Globus pallidus (tissue), 1 donor: Measurements from ENCODE around the gene NFE2L3.
"Not testable (repeated sequence)": the region's sequence is repeated elsewhere in the genome, so short reads cannot be mapped to it uniquely, and the experiment has no call there.

Experiments used
- DNase-seq: peaks from one replicate; pipeline ENCODE4 v3.0.0-alpha.2; 2015; ENCODE audit warnings: low spot score

The NFE2L3 gene

DNA sequence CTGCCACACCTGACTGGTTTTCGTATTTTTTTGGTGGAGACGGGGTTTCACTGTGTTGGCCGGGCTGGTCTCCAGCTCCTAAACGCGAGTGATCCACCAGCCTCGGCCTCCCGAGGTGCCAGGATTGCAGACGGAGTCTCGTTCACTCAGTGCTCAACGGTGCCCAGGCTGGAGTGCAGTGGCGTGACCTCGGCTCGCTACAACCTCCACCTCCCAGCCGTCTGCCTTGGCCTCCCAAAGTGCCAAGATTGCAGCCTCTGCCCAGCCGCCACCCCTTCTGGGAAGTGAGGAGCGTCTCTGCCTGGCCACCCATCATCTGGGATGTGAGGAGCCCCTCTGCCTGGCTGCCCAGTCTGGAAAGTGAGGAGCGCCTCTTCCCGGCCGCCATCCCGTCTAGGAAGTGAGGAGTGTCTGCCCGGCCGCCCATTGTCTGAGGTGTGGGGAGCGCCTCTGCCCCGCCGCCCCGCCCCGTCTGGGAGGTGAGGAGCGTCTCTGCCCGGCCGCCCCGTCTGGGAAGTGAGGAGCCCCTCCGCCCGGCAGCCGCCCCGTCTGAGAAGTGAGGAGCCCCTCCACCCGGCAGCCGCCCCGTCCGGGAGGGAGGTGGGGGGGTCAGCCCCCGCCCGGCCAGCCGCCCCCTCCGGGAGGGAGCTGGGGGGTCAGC lies 4.2 kb upstream of the NFE2L3 start:
- DNase-seq = not testable (repeated sequence)

DNA sequence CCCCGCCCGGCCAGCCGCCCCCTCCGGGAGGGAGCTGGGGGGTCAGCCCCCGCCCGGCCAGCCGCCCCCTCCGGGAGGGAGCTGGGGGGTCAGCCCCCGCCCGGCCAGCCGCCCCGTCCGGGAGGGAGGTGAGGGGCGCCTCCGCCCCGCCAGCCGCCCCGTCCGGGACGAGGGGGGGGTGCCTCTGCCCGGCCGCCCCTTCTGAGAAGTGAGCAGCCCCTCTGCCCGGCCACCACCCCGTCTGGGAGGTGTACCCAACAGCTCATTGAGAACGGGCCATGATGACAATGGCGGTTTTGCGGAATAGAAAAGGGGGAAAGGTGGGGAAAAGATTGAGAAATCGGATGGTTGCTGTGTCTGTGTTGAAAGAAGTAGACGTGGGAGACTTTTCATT lies 3.7 kb upstream of the NFE2L3 start:
- DNase-seq = not testable (repeated sequence)

DNA sequence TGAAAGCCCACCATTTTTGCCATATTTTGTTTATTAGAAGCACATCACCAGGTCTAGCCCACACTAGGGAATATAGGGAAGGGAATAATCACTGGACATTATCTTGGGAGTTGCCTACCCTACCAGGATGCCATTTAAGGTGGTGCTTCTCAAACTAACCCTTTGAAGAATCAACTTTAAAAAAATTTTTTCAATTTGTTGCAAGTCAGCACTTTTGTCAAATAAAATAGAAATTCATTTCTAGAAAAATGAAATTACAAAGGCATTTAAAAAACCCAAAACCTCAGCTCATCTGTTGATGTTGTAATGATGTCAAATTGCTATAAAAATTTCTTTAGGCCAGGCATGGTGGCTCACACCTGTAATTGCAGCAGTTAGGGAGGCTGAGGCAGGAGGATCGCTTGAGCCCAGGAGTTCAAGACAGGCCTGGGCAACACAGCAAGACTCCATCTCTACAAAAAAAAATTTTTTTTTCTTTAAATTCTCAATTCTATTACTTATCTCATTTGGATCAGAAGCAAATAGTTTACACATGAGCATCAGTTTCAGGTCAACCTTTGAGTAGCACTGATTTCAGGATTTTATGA lies 2.5 kb upstream of the NFE2L3 start:
- DNase-seq = no peak

DNA sequence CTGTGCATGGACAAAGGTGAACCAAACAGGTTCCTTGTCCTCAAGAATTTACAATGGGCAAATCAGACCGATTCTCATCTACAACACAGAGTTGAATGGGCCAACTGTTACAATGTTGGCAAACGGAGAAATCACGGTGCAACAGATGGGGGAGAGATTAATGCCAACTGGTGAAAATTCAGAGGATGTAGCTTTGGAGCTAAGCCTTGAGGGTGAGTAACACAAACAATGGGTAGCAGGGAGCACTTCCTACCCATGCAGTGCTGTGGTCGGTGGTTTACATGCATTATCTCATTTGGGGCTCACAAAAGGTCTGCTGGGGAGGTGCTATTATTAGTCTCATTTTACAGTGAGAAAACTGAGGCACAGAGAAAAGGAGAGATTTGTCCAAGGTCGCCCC lies 902 bp upstream of the NFE2L3 start:
- no peak for DNase-seq

DNA sequence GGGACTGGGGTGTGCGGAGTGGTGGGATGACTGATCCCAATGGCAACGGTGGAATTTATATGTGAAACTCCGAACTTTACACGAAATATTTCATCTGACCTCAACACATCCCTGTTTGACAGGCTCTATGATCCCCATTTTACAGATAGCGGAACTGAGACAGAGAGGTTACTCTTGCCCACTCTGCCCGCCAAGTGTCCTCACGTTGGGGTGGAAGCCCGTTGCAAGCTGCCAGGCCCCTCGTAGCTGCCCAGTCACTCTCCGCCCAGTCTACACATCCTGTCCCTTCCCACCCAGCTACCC lies 397 bp upstream of the NFE2L3 start:
- no peak for DNase-seq

DNA sequence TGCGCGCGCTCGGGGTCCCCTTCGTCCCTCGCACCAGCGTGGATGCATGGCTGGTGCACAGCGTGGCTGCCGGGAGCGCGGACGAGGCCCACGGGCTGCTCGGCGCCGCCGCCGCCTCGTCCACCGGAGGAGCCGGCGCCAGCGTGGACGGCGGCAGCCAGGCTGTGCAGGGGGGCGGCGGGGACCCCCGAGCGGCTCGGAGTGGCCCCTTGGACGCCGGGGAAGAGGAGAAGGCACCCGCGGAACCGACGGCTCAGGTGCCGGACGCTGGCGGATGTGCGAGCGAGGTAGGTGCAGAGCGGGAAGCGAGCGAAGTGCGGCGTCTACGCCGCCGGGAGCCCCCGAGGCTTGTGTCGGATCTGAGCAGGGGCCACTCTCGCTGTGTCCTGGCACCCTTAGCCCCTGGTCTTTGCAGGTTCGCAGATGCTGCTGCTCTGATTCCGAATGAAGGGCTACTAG lies 813 bp downstream of the NFE2L3 start:
- not testable (repeated sequence) for DNase-seq

DNA sequence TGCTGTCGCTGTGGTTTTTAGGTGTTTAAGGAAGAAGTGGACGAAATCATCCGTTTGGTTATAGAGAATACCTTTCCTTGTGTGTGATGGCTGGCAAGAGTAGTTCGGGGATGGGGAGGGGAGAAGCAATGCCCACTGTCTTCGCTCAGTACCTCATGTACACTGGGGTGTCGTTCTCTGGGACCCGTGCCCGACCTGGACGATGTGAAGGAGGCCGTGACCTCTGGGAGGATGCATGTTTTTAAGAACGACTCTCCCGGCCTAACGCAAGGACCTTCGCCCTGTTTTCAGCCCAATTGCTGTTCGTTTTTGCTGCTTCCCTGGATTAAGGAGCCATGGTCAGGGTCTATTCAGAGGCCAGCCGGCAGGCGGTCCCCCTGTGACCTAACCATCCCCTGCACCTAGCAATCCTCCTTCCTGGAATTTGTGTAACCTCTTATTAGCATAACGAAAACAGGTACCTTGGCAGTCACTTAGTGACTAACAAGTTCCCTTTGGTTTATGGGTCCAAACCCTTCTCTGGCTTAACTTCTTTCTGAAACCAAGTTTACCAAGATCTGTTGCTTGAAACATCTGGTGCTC lies 1.3 kb downstream of the NFE2L3 start:
- DNase-seq = no peak

DNA sequence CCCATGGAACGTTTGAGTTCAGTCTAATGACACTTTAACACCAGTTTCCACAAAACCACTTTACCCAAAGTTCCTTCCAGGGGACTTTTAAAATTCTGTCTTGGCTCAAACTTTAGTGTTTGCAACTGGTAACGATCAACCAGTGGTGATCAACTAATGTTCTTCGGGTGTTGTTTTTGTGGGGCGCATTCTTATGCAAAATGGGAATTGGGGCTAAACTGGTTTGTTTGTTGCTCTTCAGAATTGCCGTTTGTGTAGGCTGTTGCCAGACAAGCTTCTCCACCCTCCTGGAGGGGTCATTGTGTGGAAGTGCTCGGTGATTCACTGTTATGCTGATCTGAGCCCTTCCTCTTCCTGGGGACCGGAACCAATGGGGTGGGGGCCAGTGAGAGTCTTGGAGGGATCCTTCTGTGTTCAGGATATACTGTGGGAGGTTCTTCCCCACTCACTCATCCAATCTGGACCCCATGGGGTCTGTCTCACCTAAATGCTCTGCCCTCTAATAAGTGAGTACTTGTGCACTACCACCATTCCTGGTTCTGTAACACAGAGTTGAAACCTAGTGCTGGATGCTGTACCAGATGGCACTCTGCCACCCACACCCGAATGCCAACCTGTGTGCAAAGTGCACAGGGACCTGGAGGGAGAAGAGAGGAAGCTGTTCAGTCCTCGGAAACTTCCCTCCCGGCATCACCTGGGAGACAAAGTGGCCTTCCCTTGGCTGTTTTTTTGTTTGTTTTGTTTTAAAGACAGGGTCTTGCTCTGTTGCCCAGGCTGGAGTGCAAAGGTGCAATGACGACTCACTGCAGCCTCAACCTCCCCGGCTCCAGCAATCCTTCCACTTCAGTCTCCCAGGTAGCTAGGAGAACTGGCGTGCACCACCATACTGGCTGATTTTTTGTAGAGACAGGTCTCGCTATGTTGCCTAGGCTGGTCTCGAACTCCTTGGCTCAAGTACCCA lies 2.1 kb downstream of the NFE2L3 start:
- no peak for DNase-seq

DNA sequence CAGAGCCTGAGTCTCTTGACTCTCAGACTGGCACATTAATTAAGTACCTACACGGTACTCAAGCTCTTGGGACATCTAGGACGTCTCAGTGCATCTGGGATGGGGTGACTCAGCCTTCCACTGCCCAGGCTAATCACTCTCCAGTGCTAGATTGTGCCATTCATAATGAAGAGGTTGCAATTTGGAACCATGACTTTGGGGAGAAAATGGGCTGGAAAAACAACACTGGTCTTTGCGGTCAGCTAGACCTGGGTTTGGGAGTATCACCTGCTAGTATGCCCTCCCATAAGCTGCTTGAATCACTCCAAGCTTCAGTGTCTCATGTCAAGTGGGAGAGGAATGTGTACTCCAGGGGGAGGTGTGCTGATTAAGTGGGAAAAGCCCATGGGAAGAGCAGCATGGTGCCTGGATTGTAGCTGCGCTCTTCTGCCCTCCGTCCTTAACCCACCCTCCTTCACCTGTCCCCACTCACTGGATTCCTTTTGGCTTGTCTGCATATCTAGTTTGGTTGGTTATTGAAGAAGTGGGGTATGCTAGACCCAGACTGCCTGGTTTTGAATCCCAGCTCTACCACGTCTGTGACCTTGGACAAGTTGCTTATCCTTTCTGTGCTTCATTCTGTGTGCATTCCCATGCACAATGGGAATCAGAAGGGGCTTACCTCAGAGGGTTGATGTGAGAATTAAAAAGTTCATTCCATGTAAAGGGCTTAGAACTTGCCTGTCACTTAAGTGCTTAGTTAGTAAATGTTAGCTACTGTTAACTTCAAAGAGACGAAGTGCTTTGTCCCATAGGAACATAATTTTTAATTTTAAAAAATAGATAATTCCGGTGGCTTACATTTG lies 3.8 kb downstream of the NFE2L3 start:
- no peak for DNase-seq

DNA sequence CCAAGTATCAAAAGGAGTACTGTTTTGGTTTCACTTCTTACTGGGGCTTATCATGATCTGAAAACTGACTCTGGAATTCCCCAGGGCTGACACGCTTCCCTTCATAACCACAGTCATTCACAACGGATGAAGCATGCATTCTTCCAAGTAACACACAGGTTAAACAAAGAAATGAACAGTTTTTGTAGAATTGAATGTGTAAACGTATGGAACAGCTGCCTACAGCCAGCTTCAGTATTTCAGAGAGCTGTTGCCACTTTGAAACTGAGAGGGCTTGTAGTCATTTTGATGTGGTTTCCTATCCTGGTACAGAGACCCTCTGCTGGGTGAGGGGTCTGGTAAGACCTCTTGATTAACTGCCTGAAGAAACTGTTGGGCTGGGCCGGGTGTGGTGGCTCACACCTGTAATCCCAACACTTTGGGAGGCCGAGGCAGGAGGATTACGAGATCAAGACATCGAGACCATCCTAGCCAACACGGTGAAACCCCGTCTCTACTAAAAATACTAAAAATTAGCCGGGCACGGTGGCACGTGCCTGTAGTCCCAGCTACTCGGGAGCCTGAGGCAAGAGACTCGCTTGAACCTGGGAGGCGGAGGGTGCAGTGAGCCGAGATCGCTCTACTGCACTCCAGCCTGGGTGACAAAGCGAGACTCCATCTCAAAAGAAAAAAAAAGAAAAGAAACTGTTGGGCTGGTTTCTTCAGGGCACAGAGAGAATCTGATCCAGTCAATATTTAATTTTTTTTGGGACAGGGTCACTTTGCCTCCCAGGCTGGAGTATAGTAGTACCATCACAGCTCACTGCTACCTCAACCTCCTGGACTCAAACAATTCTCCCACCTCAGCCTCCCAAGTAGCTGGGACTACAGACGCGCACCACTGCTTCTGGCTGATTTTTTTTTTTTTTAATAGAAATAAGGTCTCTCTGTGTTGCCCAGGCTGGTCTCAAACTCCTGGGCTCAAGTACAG lies 4.7 kb downstream of the NFE2L3 start:
- DNase-seq = no peak

DNA sequence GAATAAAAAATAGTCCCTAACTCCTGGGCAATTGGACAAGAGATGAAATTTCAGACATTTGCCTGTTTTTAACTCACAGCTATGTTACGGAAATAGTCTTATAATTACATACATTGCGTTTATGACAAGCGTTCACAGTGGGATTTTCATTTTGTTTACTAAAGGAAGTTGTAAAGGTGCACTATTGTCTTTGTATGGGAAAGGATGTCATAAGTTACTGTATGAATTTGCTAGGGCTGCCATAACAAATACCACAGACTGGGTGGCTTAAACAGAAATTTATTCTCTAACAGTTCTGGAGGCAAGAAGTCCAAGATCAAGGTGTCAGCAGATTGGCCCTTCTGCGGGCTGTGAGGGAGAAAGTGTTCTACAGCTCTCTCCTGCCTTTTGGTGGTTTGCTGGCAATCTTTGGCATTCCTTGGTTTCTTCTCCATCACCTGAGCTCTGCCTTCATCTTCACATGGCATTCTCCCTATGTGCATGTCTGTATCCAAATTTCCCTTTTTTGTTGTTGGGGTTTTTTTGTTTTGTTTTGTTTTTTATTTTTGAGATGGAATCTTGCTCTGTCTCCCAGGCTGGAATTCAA lies 5.6 kb downstream of the NFE2L3 start:
- no peak for DNase-seq

DNA sequence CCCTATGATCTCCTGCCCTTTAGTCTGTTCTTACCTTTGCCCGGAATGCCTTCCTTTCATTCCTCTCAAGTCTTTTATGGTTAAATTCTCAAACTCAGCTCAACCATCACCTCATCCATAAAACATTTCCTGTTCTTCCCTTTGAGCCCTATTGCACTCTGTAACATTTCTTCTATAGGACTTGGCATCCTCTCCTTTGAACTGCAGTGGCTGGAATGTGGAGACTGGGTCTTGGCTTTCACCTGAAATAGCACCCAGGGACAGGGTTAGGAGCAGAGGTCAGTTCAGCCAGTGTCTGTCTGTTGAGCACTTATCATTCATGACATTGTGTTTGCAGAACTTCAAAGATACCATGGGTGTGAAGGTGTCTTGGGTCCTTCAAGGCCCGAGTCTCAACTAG lies 7.2 kb downstream of the NFE2L3 start:
- no peak for DNase-seq

DNA sequence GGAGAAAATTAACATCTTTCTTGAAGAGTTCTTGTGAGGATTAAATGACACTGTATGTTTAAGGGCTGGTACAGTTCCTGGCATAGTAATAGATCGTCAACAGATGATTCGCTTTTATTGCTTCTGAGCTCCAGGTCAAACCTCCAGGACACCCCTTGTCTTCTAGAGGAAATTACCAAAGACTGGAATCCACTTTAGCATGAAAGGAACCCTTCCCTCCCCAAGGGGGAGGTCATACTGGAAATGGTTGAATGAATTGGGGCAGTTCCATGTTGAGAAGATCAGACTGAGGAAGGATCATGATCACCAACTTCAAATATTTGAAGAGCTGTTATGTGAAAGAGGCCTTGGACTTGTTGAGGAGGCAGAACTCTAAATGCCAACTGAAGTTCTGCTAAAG lies 8.9 kb downstream of the NFE2L3 start:
- DNase-seq = no peak

DNA sequence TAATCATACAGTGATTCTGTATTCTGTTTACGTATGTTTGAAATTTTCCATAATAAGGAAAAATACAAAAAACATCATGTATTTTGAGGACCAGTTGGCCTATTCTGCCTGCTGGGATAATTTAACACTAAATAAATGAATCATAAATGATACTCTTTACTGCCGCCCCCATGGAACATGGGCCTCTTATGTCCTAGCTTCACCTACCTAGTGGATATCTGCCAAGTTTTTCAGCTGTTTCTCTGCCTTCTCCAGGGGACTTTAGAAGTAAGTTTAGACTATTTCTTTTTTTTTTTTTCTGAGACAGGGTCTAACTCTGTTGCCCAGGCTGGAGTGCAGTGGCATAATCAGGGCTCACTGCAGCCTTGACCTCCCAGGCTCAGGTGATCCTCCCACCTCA lies 10.4 kb downstream of the NFE2L3 start:
- no peak for DNase-seq

DNA sequence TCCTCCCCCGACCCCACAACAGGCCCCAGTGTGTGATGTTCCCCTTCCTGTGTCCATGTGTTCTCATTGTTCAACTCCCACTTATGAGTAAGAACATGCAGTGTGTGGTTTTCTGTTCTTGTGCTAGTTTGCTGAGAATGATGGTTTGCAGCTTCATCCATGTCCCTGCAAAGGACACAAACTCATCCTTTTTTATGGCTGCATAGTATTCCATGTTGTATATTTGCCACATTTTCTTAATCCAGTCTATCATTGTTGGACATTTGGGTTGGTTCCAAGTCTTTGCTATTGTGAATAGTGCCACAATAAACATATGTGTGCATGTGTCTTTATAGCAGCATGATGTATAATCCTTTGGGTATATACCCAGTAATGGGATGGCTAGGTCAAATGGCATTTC lies 11.8 kb downstream of the NFE2L3 start:
- DNase-seq = not testable (repeated sequence)

DNA sequence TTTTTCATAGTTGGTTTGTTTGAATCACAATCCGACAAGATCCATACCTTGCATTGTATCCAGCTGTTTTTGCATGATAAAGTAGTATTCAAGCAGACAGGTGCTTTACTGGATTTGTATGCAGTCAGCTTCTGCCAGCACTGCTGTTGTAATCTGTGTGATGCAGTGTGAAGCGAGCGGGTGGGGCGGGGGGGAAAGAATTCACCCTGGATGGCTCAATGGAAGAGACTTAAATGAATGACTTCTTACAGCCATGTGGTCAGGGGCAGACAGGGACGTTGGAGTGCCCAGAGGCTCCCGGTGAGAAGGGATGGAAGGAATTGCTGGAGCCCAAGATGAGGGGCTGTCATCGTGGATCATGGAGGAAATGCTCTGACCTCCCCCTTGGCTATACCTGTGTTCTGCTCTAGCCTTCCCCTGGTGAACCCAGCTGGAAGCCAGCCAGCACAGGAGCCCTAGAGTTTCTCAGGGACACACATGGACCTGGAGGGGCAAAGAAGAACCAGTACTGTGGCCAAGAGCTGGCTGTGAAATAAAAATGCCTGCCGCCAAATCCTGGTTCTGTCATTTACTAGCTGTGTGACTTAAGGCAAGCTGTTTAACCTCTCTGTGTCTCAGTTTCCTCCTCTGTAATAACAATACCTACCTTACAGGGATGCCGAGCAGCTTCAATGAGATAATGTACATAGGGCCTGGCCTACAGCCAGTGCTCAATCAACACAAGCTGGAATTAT lies 14.1 kb downstream of the NFE2L3 start:
- DNase-seq = no peak

DNA sequence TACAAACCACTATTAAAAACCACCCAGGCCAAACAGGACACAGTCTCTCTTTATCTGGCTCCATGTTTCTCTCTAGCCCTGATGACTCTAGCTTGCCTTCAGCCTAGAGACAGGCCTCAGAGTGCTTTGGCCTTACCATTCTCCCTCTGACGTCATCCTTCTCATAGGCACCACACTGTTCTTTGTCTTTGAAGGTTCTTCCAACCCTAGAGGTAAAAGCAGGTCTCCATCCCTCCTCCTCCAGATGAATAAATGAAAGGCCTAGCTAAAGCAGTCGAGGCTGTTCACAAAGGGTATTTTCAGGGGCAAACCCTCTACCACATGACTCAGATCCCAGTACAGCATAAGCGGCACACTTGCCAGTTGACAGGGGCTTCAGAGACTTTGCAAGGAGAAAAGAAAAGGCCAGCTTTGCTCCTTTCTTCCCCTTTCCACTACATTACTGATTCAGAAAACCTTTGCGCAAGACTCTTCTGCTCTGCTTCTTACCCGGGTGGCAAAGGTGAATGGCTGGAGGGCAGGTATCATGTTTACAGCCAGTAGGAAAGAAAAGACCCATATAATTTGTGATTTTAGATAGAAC lies 14.8 kb downstream of the NFE2L3 start:
- no peak for DNase-seq

DNA sequence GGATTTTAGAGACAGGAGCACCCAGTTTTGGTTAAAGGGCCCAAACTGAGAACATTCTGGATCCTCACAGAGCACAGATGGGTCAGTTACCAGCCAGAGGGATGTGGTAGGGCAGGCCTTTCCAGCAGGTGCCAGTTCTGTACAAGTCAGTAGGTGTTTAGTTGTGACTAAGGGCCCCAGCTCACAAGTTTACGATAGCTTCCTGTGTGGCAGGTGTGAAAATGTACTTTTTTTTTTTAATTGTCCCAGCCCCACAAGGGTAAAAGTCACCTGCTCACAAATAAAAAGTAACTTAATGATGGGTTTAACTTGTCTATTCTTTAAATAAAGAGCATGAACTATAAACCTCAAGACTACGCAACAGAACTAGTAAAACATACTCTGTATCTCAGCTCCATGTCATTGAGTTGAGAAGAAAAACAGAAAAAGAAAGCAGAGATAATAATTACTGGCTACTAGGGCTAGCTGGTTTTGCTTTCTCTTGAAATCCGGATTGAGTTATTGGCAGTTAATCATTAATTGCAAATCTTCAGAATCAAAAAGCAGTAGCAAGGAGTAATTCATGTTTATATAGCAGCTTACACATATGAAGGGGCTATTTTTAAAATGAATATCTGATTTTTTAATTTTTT lies 15.4 kb downstream of the NFE2L3 start:
- DNase-seq = no peak
